Muscle of back (tissue), 11 donors: Measurements from ENCODE around the gene SLC26A11. TPM values are rescaled to one million over a fixed set of nuclear protein-coding genes. Genes with fewer than 3 reads are reported as not detected.
A peak's percentile ranks its signal among the peaks of the same experiment; 100 is the strongest.
"Not testable (repeated sequence)": the region's sequence is repeated elsewhere in the genome, so short reads cannot be mapped to it uniquely, and the experiment has no call there.

ENCODE experiments used
- DNase-seq, 3 donors: peaks; one replicate each; pipeline versions ENCODE4 v3.0.0 to v3.0.0-alpha.2; 2013
- polyA plus RNA-seq, 10 donors: library from polyadenylated mRNA; unstranded; fragments of 120-200 nt; gene quantifications; one replicate each; pipeline ENCODE4 v1.2.1, GENCODE V29; 2013; ENCODE audit not compliant: insufficient read length in 10 of 10

The SLC26A11 gene
- polyA plus RNA-seq, 10 donors: 7.3 to 12.6 (median 9.2) TPM

GRCh38 chr17:80281516-80281915 lies 61.3 kb downstream of the SLC26A11 start:
- DNase-seq: no peak

- no peak for DNase-seq
Measured at GRCh38 chr17:80283116-80283852, 63.1 kb downstream of the SLC26A11 start.

GRCh38 chr17:80284631-80285030 lies 64.4 kb downstream of the SLC26A11 start:
- DNase-seq: no peak

- DNase-seq: no peak
Measured at GRCh38 chr17:80285237-80285920, 65.2 kb downstream of the SLC26A11 start.

GRCh38 chr17:80286638-80286960 lies 66.4 kb downstream of the SLC26A11 start:
- DNase-seq: no peak

GRCh38 chr17:80287038-80287437 lies 66.8 kb downstream of the SLC26A11 start:
- DNase-seq: no peak

GRCh38 chr17:80287806-80288567 lies 67.8 kb downstream of the SLC26A11 start:
- DNase-seq: no peak

GRCh38 chr17:80289616-80290015 lies 69.4 kb downstream of the SLC26A11 start:
- DNase-seq: no peak

- no peak for DNase-seq
Measured at GRCh38 chr17:80290156-80290555, 69.9 kb downstream of the SLC26A11 start.

GRCh38 chr17:80291260-80291659 lies 71.0 kb downstream of the SLC26A11 start:
- no peak for DNase-seq

- no peak for DNase-seq
Measured at GRCh38 chr17:80291691-80292487, 71.7 kb downstream of the SLC26A11 start.

- no peak for DNase-seq
Measured at GRCh38 chr17:80292521-80292971, 72.3 kb downstream of the SLC26A11 start.

- peak; percentile 4 to 38 (median 17) for DNase-seq
Measured at GRCh38 chr17:80294210-80294609, 74.0 kb downstream of the SLC26A11 start.

- DNase-seq: no peak
Measured at GRCh38 chr17:80294653-80295052, 74.4 kb downstream of the SLC26A11 start.

- no peak for DNase-seq
Measured at GRCh38 chr17:80295146-80295545, 74.9 kb downstream of the SLC26A11 start.

GRCh38 chr17:80295559-80295958 lies 75.3 kb downstream of the SLC26A11 start:
- DNase-seq: no peak

GRCh38 chr17:80296221-80296620 lies 76.0 kb downstream of the SLC26A11 start:
- no peak for DNase-seq

- no peak for DNase-seq
Measured at GRCh38 chr17:80297996-80298560, 77.9 kb downstream of the SLC26A11 start.

GRCh38 chr17:80299350-80300100 lies 79.3 kb downstream of the SLC26A11 start:
- DNase-seq: not testable (repeated sequence)

- not testable (repeated sequence) for DNase-seq
Measured at GRCh38 chr17:80300756-80301155, 80.5 kb downstream of the SLC26A11 start.
